Muscle layer of duodenum (tissue), 2 donors: Measurements from ENCODE around the gene DNAH11.

Experiments
- H3K27ac ChIP-seq: one replicate; pipeline ENCODE4 v1.7.0; 2013; ENCODE audit warnings: mild to moderate bottlenecking, low read length
- H3K27me3 ChIP-seq: one replicate; pipeline ENCODE4 v1.7.0; 2013; ENCODE audit warnings: low read depth, mild to moderate bottlenecking, control low read depth, low read length
- H3K36me3 ChIP-seq, 2 donors: one replicate each; pipeline ENCODE4 v1.7.0; 2013; ENCODE audit warnings: low read length in 2 of 2, control low read depth in 1 of 2, mild to moderate bottlenecking in 1 of 2; ENCODE audit not compliant: insufficient read depth in 2 of 2, control insufficient read depth in 1 of 2
- H3K4me1 ChIP-seq, 2 donors: one replicate each; pipeline ENCODE4 v1.7.0; 2013; ENCODE audit warnings: low read length in 2 of 2, mild to moderate bottlenecking in 2 of 2, control low read depth in 1 of 2, moderate library complexity in 1 of 2; ENCODE audit not compliant: insufficient read depth in 2 of 2, control insufficient read depth in 1 of 2
- H3K4me3 ChIP-seq, 2 donors: one replicate each; pipeline ENCODE4 v1.7.0; 2013; ENCODE audit warnings: low read length in 2 of 2, low read depth in 1 of 2, mild to moderate bottlenecking in 1 of 2
- H3K9me3 ChIP-seq, 2 donors: one replicate each; pipeline ENCODE4 v1.7.0; 2013; ENCODE audit warnings: low read length in 2 of 2, control low read depth in 1 of 2, mild to moderate bottlenecking in 1 of 2; ENCODE audit not compliant: control insufficient read depth in 1 of 2
- donor health status: healthy.

The DNAH11 gene

DNA sequence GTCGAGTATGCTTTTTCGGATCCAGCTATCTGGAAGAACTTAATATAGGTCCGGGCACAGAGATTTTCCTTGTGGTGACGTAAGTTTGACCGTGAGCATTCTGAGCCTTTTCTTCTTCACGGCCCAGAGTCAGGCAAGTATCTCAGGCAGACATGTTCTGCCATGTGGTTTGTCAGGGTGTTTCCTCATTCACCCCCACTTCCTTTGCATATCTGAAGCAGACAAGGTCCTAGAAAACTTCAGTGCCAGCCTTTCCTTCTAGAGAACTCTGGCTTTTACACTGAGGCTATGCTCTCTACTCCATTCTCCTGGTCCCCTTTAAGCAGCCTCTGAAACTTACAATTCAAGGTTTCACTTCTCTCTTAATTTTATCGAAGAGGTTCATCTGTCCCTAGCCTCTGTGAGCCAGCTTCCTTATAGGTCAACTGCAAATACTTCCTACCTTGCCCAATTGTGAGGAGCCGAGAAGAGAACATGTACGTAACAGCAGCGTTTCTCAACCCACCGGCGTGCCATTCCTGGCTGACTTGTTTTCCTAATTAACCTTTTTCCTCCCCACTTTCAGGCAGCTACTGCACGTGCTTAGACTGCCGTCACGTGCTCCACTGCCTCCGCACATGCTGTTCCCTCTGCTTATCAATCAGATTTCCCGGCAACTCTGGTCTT, 355.6 kb downstream of the DNAH11 start:
- Histone ChIP-seq H3K4me3 (no peak overlapping the region), H3K9me3 (no peaks in the 10 kb centered on the region), H3K27me3 (no peaks in the 10 kb centered on the region), H3K27ac (peak overlapping the region; percentile 67), H3K36me3 (peaks cover 19 to 31% of the 10 kb centered on the region in 2 donors), H3K4me1 (no peaks in the 10 kb centered on the region)

DNA sequence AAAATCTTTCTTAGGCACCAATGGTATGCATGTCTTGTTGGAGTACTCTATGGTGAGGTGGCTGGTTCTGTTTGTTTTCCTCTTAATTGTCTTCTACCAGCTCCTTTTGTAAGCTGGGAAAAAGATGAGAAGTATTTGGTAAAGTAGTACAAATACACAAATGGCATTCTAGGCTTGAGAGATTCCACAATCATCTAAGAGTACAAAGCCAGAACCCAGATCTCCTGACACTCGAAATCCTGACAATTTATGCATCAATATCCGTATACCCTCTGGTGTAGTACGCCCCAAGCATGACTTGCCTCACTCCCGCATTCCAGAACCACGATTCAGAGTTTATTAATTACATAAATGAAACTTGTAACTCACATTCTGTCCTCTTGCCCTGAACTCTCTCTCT, 359.4 kb downstream of the DNAH11 start:
- Histone ChIP-seq H3K4me3 (no peak overlapping the region), H3K9me3 (no peaks in the 10 kb centered on the region), H3K4me1 (no peaks in the 10 kb centered on the region), H3K36me3 (peaks cover 44 to 60% of the 10 kb centered on the region in 2 donors), H3K27ac (no peak overlapping the region), H3K27me3 (no peaks in the 10 kb centered on the region)

DNA sequence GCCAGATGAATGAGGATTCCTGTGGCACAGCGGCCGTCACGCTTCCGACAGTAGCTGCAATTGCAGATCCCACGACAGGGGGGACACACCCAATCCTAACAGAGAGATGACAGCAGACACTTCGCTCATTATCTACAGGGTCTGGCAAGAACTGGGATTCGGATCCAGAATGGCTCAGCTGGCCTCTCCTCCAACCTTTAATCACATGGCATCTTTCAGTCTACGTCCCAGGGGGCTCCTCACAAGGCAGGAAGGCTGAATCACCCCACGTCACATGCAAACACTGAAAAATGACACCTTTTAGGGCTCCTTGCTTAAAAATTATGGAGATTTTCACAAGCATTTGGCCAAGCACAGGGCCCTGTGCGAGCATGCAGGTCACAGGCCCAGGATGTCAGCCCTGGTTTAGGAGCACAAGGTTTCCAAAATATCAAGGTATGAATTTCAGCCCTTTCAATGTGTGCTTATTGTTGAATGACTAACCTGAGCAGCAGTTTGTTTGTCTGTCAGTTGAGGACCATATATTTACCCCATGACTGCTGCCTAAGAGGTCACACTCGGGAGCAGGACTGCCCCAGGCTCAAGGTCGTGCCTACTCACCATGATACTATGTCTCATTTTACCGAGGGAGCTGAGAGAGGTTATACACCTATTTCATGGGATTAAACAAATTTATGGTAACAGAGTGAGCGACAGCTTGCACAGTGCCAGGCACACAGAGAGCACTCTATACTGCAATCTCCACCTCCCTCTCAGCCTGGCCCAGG, 360.4 kb downstream of the DNAH11 start:
- no peaks in the 10 kb centered on the region for H3K27me3 ChIP-seq
- H3K4me3 ChIP-seq, result no peak overlapping the region
- H3K4me1 ChIP-seq, result no peaks in the 10 kb centered on the region
- H3K27ac ChIP-seq, result no peak overlapping the region
- H3K9me3 ChIP-seq, result no peaks in the 10 kb centered on the region
- peaks cover 50 to 68% of the 10 kb centered on the region in 2 donors for H3K36me3 ChIP-seq

- Histone ChIP-seq H3K4me3 (no peak overlapping the region), H3K27ac (no peak overlapping the region), H3K36me3 (peaks cover 34 to 39% of the 10 kb centered on the region in 2 donors), H3K9me3 (no peaks in the 10 kb centered on the region), H3K27me3 (no peaks in the 10 kb centered on the region), H3K4me1 (peaks cover 0 to 9% of the 10 kb centered on the region in 2 donors)
Measured at GRCh38 chr7:21908746-21909145, 365.9 kb downstream of the DNAH11 start.

DNA sequence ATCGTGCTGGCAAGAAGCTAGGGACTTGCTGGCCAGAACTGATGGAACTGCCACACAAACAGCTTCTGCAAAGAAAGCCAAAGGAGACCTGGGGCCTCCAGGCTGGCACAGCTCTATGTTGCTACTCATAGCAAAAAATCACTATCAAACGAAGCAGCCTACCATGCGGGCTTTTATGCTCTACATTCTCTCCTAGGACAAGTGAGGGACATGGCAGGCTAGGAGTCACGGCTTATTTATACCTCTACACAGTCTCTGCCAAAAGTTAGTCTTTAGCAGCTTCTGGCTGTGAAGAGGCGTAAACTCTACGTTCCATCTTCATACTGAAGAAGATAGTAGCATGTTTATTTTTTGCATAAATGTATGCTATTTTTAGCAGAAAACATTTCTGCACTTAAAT, 367.4 kb downstream of the DNAH11 start:
- no peak overlapping the region for H3K4me3 ChIP-seq
- peaks cover 30 to 38% of the 10 kb centered on the region in 2 donors for H3K36me3 ChIP-seq
- H3K27me3 ChIP-seq, result no peaks in the 10 kb centered on the region
- no peaks in the 10 kb centered on the region for H3K9me3 ChIP-seq
- no peak overlapping the region for H3K27ac ChIP-seq
- peaks cover 0 to 9% of the 10 kb centered on the region in 2 donors for H3K4me1 ChIP-seq

DNA sequence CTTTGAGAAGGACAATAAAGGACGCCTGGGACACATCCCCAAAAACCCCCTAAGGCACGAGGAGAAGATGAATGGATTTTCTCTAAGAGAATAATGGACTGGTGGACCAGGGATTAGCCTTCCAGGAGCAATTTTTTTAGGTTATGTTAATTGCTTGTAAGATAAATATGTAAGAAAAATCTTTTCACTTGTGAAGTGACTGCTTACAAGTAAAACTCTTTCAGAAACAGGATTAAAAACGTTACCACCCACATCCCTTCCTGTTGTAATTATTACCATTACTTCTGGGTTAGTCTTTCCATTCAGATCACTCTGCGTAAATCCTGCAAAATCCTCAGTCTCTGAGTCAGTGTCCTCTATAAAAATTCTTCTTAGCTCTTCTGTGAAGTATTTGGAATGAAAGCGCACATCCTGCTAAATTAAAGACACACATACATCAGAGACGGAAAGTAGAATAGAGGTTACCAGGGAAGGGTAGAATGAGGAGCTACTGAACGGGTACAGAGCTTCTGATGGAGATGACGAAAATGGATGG, 368.6 kb downstream of the DNAH11 start:
- no peak overlapping the region for H3K27ac ChIP-seq

GRCh38 chr7:21912305-21912704, 369.5 kb downstream of the DNAH11 start:
- Histone ChIP-seq H3K27ac (no peak overlapping the region), H3K4me3 (no peak overlapping the region), H3K27me3 (no peaks in the 10 kb centered on the region), H3K36me3 (peaks cover 18 to 30% of the 10 kb centered on the region in 2 donors), H3K9me3 (no peaks in the 10 kb centered on the region), H3K4me1 (peaks cover 0 to 9% of the 10 kb centered on the region in 2 donors)

More for the DNA sequence above, 368.6 kb downstream of the DNAH11 start:
- Histone ChIP-seq H3K4me1 (peaks cover 0 to 9% of the 10 kb centered on the region in 2 donors), H3K27me3 (no peaks in the 10 kb centered on the region), H3K9me3 (no peaks in the 10 kb centered on the region), H3K36me3 (peaks cover 21 to 30% of the 10 kb centered on the region in 2 donors), H3K4me3 (no peak overlapping the region)

GRCh38 chr7:21912931-21913780, 370.3 kb downstream of the DNAH11 start:
- H3K27me3 ChIP-seq, result no peaks in the 10 kb centered on the region
- H3K9me3 ChIP-seq, result no peaks in the 10 kb centered on the region
- peaks cover 0 to 10% of the 10 kb centered on the region in 2 donors for H3K4me1 ChIP-seq
- no peak overlapping the region for H3K27ac ChIP-seq
- peaks cover 9 to 23% of the 10 kb centered on the region in 2 donors for H3K36me3 ChIP-seq
- no peak overlapping the region for H3K4me3 ChIP-seq

- Histone ChIP-seq H3K27ac (no peak overlapping the region), H3K27me3 (no peaks in the 10 kb centered on the region), H3K4me3 (no peak overlapping the region), H3K36me3 (peaks cover 7 to 17% of the 10 kb centered on the region in 2 donors), H3K9me3 (no peaks in the 10 kb centered on the region), H3K4me1 (peaks cover 0 to 12% of the 10 kb centered on the region in 2 donors)
Measured at GRCh38 chr7:21914671-21915070, 371.8 kb downstream of the DNAH11 start.

- Histone ChIP-seq H3K36me3 (peaks cover 7 to 17% of the 10 kb centered on the region in 2 donors), H3K4me1 (peaks cover 0 to 10% of the 10 kb centered on the region in 2 donors), H3K27me3 (no peaks in the 10 kb centered on the region), H3K4me3 (no peak overlapping the region), H3K27ac (no peak overlapping the region), H3K9me3 (no peaks in the 10 kb centered on the region)
Measured at GRCh38 chr7:21915140-21915539, 372.3 kb downstream of the DNAH11 start.

GRCh38 chr7:21916176-21916575, 373.3 kb downstream of the DNAH11 start:
- Histone ChIP-seq H3K4me1 (peaks cover 0 to 7% of the 10 kb centered on the region in 2 donors), H3K36me3 (peaks cover 7 to 17% of the 10 kb centered on the region in 2 donors), H3K4me3 (no peak overlapping the region), H3K9me3 (no peaks in the 10 kb centered on the region), H3K27me3 (no peaks in the 10 kb centered on the region), H3K27ac (no peak overlapping the region)
